ENCODE data around the gene COA1.

DNA sequence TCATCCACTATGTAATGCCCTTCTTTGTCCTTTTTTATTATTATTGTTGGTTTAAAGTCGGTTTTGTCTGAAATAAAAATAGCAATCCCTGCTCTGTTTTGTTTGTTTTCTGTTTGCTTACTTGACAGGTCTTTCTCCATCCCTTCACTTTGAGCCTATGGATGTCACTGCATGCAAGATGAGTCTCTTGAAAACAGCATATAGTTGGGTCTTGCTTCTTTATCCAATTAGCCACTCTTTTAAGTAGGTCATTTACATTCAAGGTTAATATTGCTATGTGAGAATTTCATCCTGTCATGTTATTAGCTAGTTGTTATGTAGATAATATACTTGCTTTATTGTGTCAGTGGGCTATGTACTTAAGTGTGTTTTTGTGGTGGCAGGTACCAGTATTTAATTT, 25.8 kb downstream of the COA1 start:
- TF ChIP-seq ARNTL (CRISPR knock-in tag; IDR thresholded peaks at IDR 0.05; ENCODE audit: borderline replicate concordance, low read depth) (no peak), CSDC2 (CRISPR knock-in tag; IDR thresholded peaks at IDR 0.05) (no peak), ZNF8 (CRISPR knock-in tag; IDR thresholded peaks at IDR 0.05) (no peak), ZFP3 (CRISPR knock-in tag; IDR thresholded peaks at IDR 0.05) (no peak), TOX (CRISPR knock-in tag; IDR thresholded peaks at IDR 0.05; ENCODE audit: borderline replicate concordance) (no peak), ISL1 (CRISPR knock-in tag; IDR thresholded peaks at IDR 0.05) (no peak), GLIS3 (CRISPR knock-in tag; IDR thresholded peaks at IDR 0.05) (no peak)
- TF ChIP-seq, protein P1, sequence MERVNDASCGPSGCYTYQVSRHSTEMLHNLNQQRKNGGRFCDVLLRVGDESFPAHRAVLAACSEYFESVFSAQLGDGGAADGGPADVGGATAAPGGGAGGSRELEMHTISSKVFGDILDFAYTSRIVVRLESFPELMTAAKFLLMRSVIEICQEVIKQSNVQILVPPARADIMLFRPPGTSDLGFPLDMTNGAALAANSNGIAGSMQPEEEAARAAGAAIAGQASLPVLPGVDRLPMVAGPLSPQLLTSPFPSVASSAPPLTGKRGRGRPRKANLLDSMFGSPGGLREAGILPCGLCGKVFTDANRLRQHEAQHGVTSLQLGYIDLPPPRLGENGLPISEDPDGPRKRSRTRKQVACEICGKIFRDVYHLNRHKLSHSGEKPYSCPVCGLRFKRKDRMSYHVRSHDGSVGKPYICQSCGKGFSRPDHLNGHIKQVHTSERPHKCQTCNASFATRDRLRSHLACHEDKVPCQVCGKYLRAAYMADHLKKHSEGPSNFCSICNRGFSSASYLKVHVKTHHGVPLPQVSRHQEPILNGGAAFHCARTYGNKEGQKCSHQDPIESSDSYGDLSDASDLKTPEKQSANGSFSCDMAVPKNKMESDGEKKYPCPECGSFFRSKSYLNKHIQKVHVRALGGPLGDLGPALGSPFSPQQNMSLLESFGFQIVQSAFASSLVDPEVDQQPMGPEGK (CRISPR knock-in tag; IDR thresholded peaks at IDR 0.05; ENCODE audit: borderline replicate concordance), result no peak
- TF ChIP-seq, protein P2, sequence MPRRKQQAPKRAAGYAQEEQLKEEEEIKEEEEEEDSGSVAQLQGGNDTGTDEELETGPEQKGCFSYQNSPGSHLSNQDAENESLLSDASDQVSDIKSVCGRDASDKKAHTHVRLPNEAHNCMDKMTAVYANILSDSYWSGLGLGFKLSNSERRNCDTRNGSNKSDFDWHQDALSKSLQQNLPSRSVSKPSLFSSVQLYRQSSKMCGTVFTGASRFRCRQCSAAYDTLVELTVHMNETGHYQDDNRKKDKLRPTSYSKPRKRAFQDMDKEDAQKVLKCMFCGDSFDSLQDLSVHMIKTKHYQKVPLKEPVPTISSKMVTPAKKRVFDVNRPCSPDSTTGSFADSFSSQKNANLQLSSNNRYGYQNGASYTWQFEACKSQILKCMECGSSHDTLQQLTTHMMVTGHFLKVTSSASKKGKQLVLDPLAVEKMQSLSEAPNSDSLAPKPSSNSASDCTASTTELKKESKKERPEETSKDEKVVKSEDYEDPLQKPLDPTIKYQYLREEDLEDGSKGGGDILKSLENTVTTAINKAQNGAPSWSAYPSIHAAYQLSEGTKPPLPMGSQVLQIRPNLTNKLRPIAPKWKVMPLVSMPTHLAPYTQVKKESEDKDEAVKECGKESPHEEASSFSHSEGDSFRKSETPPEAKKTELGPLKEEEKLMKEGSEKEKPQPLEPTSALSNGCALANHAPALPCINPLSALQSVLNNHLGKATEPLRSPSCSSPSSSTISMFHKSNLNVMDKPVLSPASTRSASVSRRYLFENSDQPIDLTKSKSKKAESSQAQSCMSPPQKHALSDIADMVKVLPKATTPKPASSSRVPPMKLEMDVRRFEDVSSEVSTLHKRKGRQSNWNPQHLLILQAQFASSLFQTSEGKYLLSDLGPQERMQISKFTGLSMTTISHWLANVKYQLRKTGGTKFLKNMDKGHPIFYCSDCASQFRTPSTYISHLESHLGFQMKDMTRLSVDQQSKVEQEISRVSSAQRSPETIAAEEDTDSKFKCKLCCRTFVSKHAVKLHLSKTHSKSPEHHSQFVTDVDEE (CRISPR knock-in tag; IDR thresholded peaks at IDR 0.05), result no peak
- TF ChIP-seq, protein P3, sequence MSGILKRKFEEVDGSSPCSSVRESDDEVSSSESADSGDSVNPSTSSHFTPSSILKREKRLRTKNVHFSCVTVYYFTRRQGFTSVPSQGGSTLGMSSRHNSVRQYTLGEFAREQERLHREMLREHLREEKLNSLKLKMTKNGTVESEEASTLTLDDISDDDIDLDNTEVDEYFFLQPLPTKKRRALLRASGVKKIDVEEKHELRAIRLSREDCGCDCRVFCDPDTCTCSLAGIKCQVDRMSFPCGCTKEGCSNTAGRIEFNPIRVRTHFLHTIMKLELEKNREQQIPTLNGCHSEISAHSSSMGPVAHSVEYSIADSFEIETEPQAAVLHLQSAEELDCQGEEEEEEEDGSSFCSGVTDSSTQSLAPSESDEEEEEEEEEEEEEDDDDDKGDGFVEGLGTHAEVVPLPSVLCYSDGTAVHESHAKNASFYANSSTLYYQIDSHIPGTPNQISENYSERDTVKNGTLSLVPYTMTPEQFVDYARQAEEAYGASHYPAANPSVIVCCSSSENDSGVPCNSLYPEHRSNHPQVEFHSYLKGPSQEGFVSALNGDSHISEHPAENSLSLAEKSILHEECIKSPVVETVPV (CRISPR knock-in tag; IDR thresholded peaks at IDR 0.05), result no peak

Measured in SK-N-SH treated with all-trans-retinoic acid at 6 μM for 48 hours (cell line).